Measurements from ENCODE around the gene PSMA8.
"Not testable (repeated sequence)": the region's sequence is repeated elsewhere in the genome, so short reads cannot be mapped to it uniquely, and the experiment has no call there.

Gene PSMA8

GRCh38 chr18:26206488-26206887 lies 72.8 kb downstream of the PSMA8 start:
- ATAC-seq: no peak

DNA sequence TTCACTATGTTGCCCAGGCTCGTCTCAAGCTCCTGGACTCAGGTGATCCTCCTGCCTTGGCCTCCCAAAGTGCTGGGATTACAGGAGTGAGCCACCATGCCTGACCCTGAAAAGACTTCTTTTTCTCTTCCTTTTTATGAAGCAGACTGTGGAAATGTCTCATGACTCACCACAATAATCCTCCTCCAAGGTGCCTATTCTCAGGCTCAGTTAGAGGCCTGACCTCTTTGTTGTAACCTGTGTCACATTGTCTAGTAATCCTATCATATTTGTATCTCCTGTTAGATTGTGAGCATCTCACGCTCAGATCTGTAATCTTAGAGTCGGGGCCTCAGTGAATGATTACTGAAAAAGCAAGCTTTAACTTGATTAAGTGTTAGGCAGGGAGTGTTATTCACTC lies 74.3 kb downstream of the PSMA8 start:
- Mint-ChIP-seq H3K4me1 (no peaks in the 10 kb centered on the region), H3K4me3 (no peak overlapping the region), H3K9me3 (no peaks in the 10 kb centered on the region), H3K27me3 (no peaks in the 10 kb centered on the region), H3K27ac (no peak overlapping the region)
- ATAC-seq (no peak), DNase-seq (no peak)

More at GRCh38 chr18:26206488-26206887, 72.8 kb downstream of the PSMA8 start:
- Mint-ChIP-seq H3K4me1 (no peaks in the 10 kb centered on the region), H3K27me3 (no peaks in the 10 kb centered on the region), H3K27ac (no peak overlapping the region), H3K4me3 (no peak overlapping the region), H3K9me3 (no peaks in the 10 kb centered on the region)
- DNase-seq: no peak

DNA sequence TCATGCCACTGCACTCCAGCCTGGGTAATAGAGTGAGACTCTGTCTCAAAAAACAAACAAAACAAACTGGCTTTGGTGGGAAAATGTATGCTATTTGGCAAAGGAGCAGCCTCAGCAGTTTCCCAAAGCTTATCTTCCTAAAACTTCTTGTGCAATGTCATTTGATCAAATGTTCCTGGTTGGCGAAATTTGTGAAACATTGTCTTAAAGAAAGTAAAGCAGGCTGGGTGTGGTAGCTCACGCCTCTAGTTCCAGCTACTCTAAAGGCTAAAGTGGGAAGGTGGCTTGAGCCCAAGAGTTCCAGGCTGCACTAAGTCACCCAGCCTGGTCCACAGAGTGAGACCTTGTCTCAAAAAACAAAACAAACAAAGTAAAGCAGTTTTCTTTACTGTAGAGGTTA lies 75.3 kb downstream of the PSMA8 start:
- H3K27ac Mint-ChIP-seq: no peak overlapping the region
- ATAC-seq: no peak
- no peaks in the 10 kb centered on the region for H3K9me3 Mint-ChIP-seq
- H3K27me3 Mint-ChIP-seq: no peaks in the 10 kb centered on the region
- H3K4me3 Mint-ChIP-seq: no peak overlapping the region
- DNase-seq: no peak
- H3K4me1 Mint-ChIP-seq: no peaks in the 10 kb centered on the region

DNA sequence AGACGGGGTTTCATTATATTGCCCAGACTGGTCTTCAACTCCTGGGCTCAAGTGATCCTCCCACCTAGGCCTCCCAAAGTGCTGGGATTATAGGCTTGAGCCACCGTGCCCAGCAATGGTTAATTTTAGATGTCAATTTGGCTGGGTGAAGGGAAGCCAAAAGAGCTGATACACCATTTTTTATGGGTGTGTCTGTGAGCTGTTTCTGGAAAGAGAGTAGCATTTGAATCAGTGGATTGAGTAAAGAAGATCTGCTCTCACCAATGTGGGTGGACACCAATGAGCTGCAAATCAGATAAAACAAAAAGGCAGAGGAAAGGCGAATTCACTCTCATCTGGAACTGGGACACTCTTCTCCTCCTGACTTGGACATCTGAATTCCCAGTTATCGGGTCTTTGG lies 76.5 kb downstream of the PSMA8 start:
- peaks cover 12% of the 10 kb centered on the region for H3K4me1 Mint-ChIP-seq
- ATAC-seq (no peak), DNase-seq (no peak)
- no peaks in the 10 kb centered on the region for H3K27me3 Mint-ChIP-seq
- no peak overlapping the region for H3K27ac Mint-ChIP-seq
- H3K9me3 Mint-ChIP-seq: no peaks in the 10 kb centered on the region
- no peak overlapping the region for H3K4me3 Mint-ChIP-seq

GRCh38 chr18:26215247-26215970 lies 81.7 kb downstream of the PSMA8 start:
- Mint-ChIP-seq H3K9me3 (no peaks in the 10 kb centered on the region), H3K4me1 (peaks cover 27% of the 10 kb centered on the region), H3K27me3 (no peaks in the 10 kb centered on the region), H3K4me3 (peak overlapping the region; percentile 80 to 84), H3K27ac (peak overlapping the region; percentile 36 to 92)
- peak; percentile 23 to 53 for DNase-seq
- ATAC-seq: peak; percentile 99

DNA sequence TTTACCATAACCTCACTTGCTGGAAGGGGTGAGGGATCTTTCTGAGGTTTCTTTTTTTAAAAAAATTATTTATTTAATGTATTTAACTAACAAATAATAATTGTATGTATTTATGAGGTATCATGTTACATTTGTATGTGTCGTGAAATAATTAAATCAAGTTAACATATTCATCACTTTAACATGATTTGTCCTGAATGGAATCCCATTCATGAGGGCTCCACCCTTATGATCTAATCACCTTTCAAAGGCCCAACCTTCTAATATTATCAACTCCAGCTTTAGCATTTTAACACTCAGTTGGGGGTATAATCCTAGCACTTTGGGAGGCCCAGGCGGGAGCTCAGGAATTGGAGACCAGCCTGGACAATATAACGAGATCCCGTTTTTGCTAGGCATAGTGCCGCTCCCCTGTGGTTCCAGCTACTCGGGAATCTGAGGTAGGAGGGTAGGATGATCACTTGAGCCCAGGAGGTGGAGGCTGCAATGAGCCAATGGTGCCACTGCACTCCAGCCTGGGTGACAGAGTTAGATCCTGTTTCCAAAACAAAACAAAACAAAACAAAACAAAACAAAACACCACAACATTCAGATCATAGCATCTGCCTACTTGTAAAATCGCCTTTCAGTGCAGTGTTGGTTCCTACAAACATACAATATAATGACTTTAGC lies 91.5 kb downstream of the PSMA8 start:
- peak overlapping the region in 1 of 2 donors; percentile 99 for H3K27ac Mint-ChIP-seq
- H3K4me1 Mint-ChIP-seq: peaks cover 34% of the 10 kb centered on the region
- H3K4me3 Mint-ChIP-seq: peak overlapping the region; percentile 94 to 96
- no peaks in the 10 kb centered on the region for H3K9me3 Mint-ChIP-seq
- H3K27me3 Mint-ChIP-seq: no peaks in the 10 kb centered on the region
- ATAC-seq (no peak), DNase-seq (no peak)

DNA sequence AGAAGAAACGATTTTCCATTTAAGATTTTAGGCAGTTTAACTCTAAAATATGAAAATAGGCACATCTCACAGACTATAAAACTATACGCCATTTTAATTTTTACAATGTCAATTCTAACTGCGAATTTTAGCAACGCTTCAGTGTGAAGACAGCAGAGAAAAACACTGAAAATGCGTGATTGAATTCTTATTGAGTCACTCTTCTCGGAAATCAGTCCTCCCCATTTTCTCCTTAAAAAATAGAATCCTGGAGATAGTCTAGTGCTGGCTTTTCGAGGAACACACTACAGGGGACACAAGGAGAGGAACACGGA lies 92.2 kb downstream of the PSMA8 start:
- ATAC-seq (no peak), DNase-seq (no peak)
- Mint-ChIP-seq H3K27me3 (no peaks in the 10 kb centered on the region), H3K9me3 (no peaks in the 10 kb centered on the region), H3K4me1 (peaks cover 34% of the 10 kb centered on the region), H3K27ac (peak overlapping the region; percentile 99), H3K4me3 (peak overlapping the region; percentile 94 to 96)

DNA sequence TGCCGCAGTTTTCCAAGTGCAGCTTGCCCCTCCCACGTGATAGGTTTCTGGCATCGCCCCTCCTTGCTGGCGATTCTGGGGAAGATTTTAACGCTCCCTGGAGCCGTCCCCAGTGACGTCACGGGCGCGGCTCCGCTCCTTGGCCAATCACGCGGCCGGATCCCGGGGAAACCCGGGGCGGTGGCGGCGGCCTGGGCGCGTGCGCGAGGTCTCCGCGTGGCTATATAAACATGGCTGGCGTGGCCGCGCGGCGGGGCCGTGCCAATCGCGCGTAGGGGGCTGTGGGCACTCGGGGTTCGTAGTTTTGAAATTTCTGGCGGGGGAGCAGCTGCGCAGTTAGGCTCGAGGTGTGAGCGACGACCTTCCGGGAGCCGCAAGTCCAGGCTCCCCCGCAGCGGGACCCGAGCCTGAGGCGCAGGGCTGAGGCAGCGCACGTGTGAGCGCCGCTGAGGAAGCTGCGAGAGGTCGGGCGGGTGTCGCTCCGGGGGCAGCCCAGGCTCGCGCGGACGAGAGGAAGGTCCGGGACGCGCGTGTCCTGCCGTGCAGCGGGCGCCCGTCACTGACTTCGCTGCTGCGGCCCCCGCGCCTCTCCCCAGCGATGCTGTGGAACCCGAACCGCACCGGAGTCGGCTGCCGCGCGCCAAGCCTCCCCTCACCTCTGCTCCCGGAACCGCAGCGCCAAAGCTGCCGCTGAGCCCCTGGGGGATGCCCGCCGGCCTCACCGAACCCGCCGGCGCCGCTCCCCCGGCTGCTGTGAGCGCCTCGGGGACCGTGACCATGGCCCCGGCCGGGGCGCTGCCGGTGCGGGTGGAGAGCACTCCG lies 92.8 kb downstream of the PSMA8 start, which contains the start of gene TAF4B:
Gene TAF4B (plus strand): TSS at position 217 of the 822 bp plus-strand sequence. CDS start 489 bp downstream, at position 706.
- H3K4me3 Mint-ChIP-seq: peak within 1 kb of the TSS; percentile 94 to 96
- H3K27me3 Mint-ChIP-seq: no peaks in the 10 kb centered on the region
- peak; percentile 94 for DNase-seq
- peak; percentile 91 for ATAC-seq
- H3K4me1 Mint-ChIP-seq: peaks cover 34% of the 10 kb centered on the region
- peak within 1 kb of the TSS; percentile 99 for H3K27ac Mint-ChIP-seq
- H3K9me3 Mint-ChIP-seq: no peaks in the 10 kb centered on the region

GRCh38 chr18:26227051-26227670 lies 93.5 kb downstream of the PSMA8 start:
- Mint-ChIP-seq H3K4me3 (peak overlapping the region; percentile 94 to 96), H3K9me3 (no peaks in the 10 kb centered on the region), H3K27ac (peak overlapping the region; percentile 97), H3K27me3 (no peaks in the 10 kb centered on the region), H3K4me1 (peaks cover 40% of the 10 kb centered on the region)
- no peak for ATAC-seq
- DNase-seq: no peak

GRCh38 chr18:26228562-26229260 lies 95.0 kb downstream of the PSMA8 start:
- Mint-ChIP-seq H3K27me3 (no peaks in the 10 kb centered on the region), H3K27ac (no peak overlapping the region), H3K9me3 (no peaks in the 10 kb centered on the region), H3K4me1 (peaks cover 56% of the 10 kb centered on the region), H3K4me3 (peak overlapping the region; percentile 94 to 96)
- ATAC-seq (peak; percentile 7), DNase-seq (no peak)

- no peak for DNase-seq
- Mint-ChIP-seq H3K9me3 (no peaks in the 10 kb centered on the region), H3K4me1 (peaks cover 70% of the 10 kb centered on the region), H3K27me3 (no peaks in the 10 kb centered on the region), H3K4me3 (no peak overlapping the region), H3K27ac (no peak overlapping the region)
- ATAC-seq: no peak
Observed at GRCh38 chr18:26230497-26230896, 96.8 kb downstream of the PSMA8 start.

- H3K9me3 Mint-ChIP-seq: no peaks in the 10 kb centered on the region
- DNase-seq (no peak), ATAC-seq (no peak)
- peaks cover 63% of the 10 kb centered on the region for H3K4me1 Mint-ChIP-seq
- H3K27me3 Mint-ChIP-seq: no peaks in the 10 kb centered on the region
- no peak overlapping the region for H3K27ac Mint-ChIP-seq
- H3K4me3 Mint-ChIP-seq: no peak overlapping the region
Observed at GRCh38 chr18:26233208-26233607, 99.5 kb downstream of the PSMA8 start.

DNA sequence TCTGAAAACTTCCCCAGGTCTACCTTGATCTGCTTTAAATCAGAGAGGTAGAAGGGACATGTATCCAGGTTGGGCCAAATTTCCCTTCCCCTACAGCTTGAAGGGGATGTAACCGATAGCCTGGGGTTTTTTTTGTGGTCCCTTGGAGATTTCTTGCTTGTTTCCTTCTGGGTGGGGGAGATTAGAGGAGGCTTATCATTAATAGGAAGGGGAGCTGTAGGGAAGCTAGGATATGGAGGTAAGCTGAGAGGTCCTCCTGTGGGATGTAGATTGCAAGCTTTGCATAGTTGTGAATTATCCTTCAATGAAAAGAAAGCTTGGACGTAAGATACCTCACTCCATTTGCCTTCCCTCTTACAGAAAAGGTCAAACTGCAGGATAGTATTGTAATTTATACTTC lies 103.7 kb downstream of the PSMA8 start:
- not testable (repeated sequence) for ATAC-seq, H3K4me3 Mint-ChIP-seq, DNase-seq, H3K27me3 Mint-ChIP-seq, H3K27ac Mint-ChIP-seq
- peaks cover 54% of the 10 kb centered on the region for H3K4me1 Mint-ChIP-seq
- peaks cover 13 to 16% of the 10 kb centered on the region in 2 donors for H3K9me3 Mint-ChIP-seq

GRCh38 chr18:26238718-26239117 lies 105.0 kb downstream of the PSMA8 start:
- not testable (repeated sequence) for H3K4me3 Mint-ChIP-seq, H3K27me3 Mint-ChIP-seq, DNase-seq, H3K27ac Mint-ChIP-seq, ATAC-seq
- Mint-ChIP-seq H3K9me3 (peaks cover 24 to 30% of the 10 kb centered on the region in 2 donors), H3K4me1 (peaks cover 53% of the 10 kb centered on the region)

GRCh38 chr18:26242392-26242791 lies 108.7 kb downstream of the PSMA8 start:
- not testable (repeated sequence) for H3K4me3 Mint-ChIP-seq, H3K27me3 Mint-ChIP-seq, DNase-seq, ATAC-seq, H3K27ac Mint-ChIP-seq
- Mint-ChIP-seq H3K9me3 (peaks cover 24 to 42% of the 10 kb centered on the region in 2 donors), H3K4me1 (peaks cover 29% of the 10 kb centered on the region)

Data from stimulated activated naive CD8-positive, alpha-beta T cell treated with anti-CD3 and anti-CD28 coated beads, Interleukin-15, amount 100 ng/mL, for 72 hours (primary cell).